ENCODE results near the gene PPARGC1A. TPM values are rescaled to one million over a fixed set of nuclear protein-coding genes. Genes with fewer than 3 reads are reported as not detected.

The PPARGC1A gene
- total and polyA plus RNA-seq, 4 donors: 7.7 to 34.6 (median 16.3) TPM

DNA sequence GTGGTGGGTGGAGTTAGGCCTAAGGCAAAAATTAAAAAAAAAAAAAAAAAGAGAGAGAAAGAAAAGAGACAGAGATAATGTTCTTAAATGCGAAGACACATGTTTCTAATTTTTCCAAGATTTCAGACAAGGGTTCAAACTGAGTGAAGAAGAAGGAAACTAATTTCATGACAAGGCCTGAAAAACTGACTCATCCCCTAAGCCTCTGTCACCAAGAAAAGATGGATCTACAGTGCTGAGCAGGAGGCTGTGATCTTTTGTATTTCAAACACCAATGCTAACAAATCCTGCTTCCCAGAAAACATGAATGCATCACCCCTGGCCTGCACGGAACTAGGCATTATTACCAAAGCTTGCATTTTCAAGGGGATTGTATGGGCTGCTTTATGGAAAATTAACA lies 75.3 kb downstream of the PPARGC1A start:
- Histone ChIP-seq H3K9me3 (ENCODE audit: control insufficient read depth in 4 of 4, low read length in 3 of 4) (no peaks in the 10 kb centered on the region), H3K36me3 (ENCODE audit: control insufficient read depth in 4 of 4, insufficient read depth in 3 of 4, low read depth in 1 of 4, low read length in 3 of 4) (peaks cover 9 to 59% (median 35%) of the 10 kb centered on the region in 4 donors), H3K27ac (ENCODE audit: low read depth in 1 of 2, low read length in 2 of 2) (no peak overlapping the region), H3K27me3 (ENCODE audit: control insufficient read depth in 4 of 4, insufficient read depth in 4 of 4, low read length in 3 of 4) (no peaks in the 10 kb centered on the region), H3K4me1 (ENCODE audit: control insufficient read depth in 4 of 4, insufficient read depth in 4 of 4, low read length in 3 of 4) (no peaks in the 10 kb centered on the region), H3K4me3 (ENCODE audit: low read depth in 1 of 3, low read length in 3 of 3) (no peak overlapping the region), H3K9ac (ENCODE audit: low read depth in 1 of 2, low read length in 2 of 2) (no peak overlapping the region)
- no peak for DNase-seq (ENCODE audit: low spot score)
- WGBS: 97% methylated on average over 2 of the region's 2 CpGs
- TF ChIP-seq RXRA (IDR thresholded peaks at IDR 0.05) (no peak), EGR1 (IDR thresholded peaks at IDR 0.05; ENCODE audit: low read depth in 2 of 2) (no peak), FOXA1 (IDR thresholded peaks at IDR 0.05) (no peak), JUND (IDR thresholded peaks at IDR 0.05) (no peak), RAD21 (IDR thresholded peaks at IDR 0.05) (no peak), TAF1 (conservative IDR thresholded peaks at IDR 0.05) (no peak), HNF4G (IDR thresholded peaks at IDR 0.05) (no peak), FOXA2 (IDR thresholded peaks at IDR 0.05) (no peak), NR2F2 (IDR thresholded peaks at IDR 0.05) (no peak), HNF4A (conservative IDR thresholded peaks at IDR 0.05) (no peak), GABPA (IDR thresholded peaks at IDR 0.05 in 1 of 2, conservative IDR thresholded peaks at IDR 0.05 in 1 of 2) (no peak), YY1 (IDR thresholded peaks at IDR 0.05) (no peak)
- TF ChIP-seq, protein P1, sequence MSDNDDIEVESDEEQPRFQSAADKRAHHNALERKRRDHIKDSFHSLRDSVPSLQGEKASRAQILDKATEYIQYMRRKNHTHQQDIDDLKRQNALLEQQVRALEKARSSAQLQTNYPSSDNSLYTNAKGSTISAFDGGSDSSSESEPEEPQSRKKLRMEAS (IDR thresholded peaks at IDR 0.05): no peak
- TF ChIP-seq, protein P2, sequence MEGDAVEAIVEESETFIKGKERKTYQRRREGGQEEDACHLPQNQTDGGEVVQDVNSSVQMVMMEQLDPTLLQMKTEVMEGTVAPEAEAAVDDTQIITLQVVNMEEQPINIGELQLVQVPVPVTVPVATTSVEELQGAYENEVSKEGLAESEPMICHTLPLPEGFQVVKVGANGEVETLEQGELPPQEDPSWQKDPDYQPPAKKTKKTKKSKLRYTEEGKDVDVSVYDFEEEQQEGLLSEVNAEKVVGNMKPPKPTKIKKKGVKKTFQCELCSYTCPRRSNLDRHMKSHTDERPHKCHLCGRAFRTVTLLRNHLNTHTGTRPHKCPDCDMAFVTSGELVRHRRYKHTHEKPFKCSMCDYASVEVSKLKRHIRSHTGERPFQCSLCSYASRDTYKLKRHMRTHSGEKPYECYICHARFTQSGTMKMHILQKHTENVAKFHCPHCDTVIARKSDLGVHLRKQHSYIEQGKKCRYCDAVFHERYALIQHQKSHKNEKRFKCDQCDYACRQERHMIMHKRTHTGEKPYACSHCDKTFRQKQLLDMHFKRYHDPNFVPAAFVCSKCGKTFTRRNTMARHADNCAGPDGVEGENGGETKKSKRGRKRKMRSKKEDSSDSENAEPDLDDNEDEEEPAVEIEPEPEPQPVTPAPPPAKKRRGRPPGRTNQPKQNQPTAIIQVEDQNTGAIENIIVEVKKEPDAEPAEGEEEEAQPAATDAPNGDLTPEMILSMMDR (IDR thresholded peaks at IDR 0.05; ENCODE audit: low read depth, low read length, missing input control): no peak
- TF ChIP-seq, protein P3, sequence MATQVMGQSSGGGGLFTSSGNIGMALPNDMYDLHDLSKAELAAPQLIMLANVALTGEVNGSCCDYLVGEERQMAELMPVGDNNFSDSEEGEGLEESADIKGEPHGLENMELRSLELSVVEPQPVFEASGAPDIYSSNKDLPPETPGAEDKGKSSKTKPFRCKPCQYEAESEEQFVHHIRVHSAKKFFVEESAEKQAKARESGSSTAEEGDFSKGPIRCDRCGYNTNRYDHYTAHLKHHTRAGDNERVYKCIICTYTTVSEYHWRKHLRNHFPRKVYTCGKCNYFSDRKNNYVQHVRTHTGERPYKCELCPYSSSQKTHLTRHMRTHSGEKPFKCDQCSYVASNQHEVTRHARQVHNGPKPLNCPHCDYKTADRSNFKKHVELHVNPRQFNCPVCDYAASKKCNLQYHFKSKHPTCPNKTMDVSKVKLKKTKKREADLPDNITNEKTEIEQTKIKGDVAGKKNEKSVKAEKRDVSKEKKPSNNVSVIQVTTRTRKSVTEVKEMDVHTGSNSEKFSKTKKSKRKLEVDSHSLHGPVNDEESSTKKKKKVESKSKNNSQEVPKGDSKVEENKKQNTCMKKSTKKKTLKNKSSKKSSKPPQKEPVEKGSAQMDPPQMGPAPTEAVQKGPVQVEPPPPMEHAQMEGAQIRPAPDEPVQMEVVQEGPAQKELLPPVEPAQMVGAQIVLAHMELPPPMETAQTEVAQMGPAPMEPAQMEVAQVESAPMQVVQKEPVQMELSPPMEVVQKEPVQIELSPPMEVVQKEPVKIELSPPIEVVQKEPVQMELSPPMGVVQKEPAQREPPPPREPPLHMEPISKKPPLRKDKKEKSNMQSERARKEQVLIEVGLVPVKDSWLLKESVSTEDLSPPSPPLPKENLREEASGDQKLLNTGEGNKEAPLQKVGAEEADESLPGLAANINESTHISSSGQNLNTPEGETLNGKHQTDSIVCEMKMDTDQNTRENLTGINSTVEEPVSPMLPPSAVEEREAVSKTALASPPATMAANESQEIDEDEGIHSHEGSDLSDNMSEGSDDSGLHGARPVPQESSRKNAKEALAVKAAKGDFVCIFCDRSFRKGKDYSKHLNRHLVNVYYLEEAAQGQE (IDR thresholded peaks at IDR 0.05): no peak

DNA sequence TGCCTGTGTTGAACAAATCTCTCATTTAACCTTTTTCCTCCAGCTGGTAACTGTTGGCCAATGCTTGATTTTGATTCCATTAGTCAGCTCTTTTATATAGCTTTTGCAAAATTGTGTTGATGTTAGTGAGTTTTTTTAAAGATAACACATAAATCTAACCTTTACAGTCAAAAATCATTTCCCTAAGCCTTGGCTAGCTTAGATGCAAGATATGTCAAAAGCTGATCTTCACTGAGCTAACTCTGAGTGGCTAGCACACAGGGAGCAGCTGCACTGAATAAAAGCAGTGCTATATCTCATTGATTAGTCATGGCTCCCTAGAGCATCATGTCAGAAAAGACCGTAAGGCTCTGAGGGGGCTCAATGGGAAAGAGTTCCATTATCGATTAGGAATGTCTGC lies 78.7 kb downstream of the PPARGC1A start:
- H3K36me3 ChIP-seq (ENCODE audit: control insufficient read depth in 4 of 4, insufficient read depth in 3 of 4, low read depth in 1 of 4, low read length in 3 of 4): peaks cover 8 to 55% (median 34%) of the 10 kb centered on the region in 4 donors
- no peaks in the 10 kb centered on the region for H3K27me3 ChIP-seq (ENCODE audit: control insufficient read depth in 4 of 4, insufficient read depth in 4 of 4, low read length in 3 of 4)
- H3K4me1 ChIP-seq (ENCODE audit: control insufficient read depth in 4 of 4, insufficient read depth in 4 of 4, low read length in 3 of 4): no peaks in the 10 kb centered on the region
- no peak for TF ChIP-seq FOXA1 (IDR thresholded peaks at IDR 0.05)
- TF ChIP-seq, protein P4, sequence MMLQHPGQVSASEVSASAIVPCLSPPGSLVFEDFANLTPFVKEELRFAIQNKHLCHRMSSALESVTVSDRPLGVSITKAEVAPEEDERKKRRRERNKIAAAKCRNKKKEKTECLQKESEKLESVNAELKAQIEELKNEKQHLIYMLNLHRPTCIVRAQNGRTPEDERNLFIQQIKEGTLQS (IDR thresholded peaks at IDR 0.05): no peak
- TF ChIP-seq GABPA (IDR thresholded peaks at IDR 0.05 in 1 of 2, conservative IDR thresholded peaks at IDR 0.05 in 1 of 2): no peak
- TF ChIP-seq HNF4A (conservative IDR thresholded peaks at IDR 0.05): no peak
- H3K27ac ChIP-seq (ENCODE audit: low read depth in 1 of 2, low read length in 2 of 2): no peak overlapping the region
- WGBS: 96% methylated on average over 2 of the region's 2 CpGs
- no peak for DNase-seq (ENCODE audit: low spot score)
- no peak overlapping the region for H3K9ac ChIP-seq (ENCODE audit: low read depth in 1 of 2, low read length in 2 of 2)
- H3K9me3 ChIP-seq (ENCODE audit: control insufficient read depth in 4 of 4, low read length in 3 of 4): no peaks in the 10 kb centered on the region
- H3K4me3 ChIP-seq (ENCODE audit: low read depth in 1 of 3, low read length in 3 of 3): no peak overlapping the region

Data from liver (tissue), 9 donors.